ENCODE measurements around the gene PRRG4. TPM values are rescaled to one million over a fixed set of nuclear protein-coding genes. Genes with fewer than 3 reads are reported as not detected.
"Not testable (repeated sequence)": the region's sequence is repeated elsewhere in the genome, so short reads cannot be mapped to it uniquely, and the experiment has no call there.

Gene PRRG4
- total RNA-seq, 3 donors from 2014 or later = 2.2 to 25.5 (median 9.5) TPM

- H3K27ac ChIP-seq = no peak overlapping the region
- H3K4me3 ChIP-seq = no peak overlapping the region
- H3K27me3 ChIP-seq = no peaks in the 10 kb centered on the region
- TF ChIP-seq CTCF (IDR thresholded peaks at IDR 0.05) (no peak), POLR2A (IDR thresholded peaks at IDR 0.05) (no peak), POLR2AphosphoS5 (IDR thresholded peaks at IDR 0.05) (no peak)
- H3K4me1 ChIP-seq = no peaks in the 10 kb centered on the region
- no peaks in the 10 kb centered on the region for H3K36me3 ChIP-seq
- intact Hi-C loops (cut with DNase I; ENCODE audit: low total_unique reads) = no loop called here
- no peak for DNase-seq (ENCODE audit: low spot score in 2 of 2)
- no peaks in the 10 kb centered on the region for H3K9me3 ChIP-seq
Observed at GRCh38 chr11:32858731-32859130, 29.0 kb downstream of the PRRG4 start.

GRCh38 chr11:32861850-32862577 lies 32.3 kb downstream of the PRRG4 start:
- intact Hi-C loops (cut with DNase I; ENCODE audit: low total_unique reads) = no loop called here
- Histone ChIP-seq H3K9me3 (no peaks in the 10 kb centered on the region), H3K4me3 (no peak overlapping the region), H3K36me3 (no peaks in the 10 kb centered on the region), H3K4me1 (no peaks in the 10 kb centered on the region), H3K27me3 (no peaks in the 10 kb centered on the region), H3K27ac (no peak overlapping the region)
- no peak for DNase-seq (ENCODE audit: low spot score in 2 of 2)
- no peak for TF ChIP-seq POLR2A (IDR thresholded peaks at IDR 0.05)
- TF ChIP-seq CTCF (IDR thresholded peaks at IDR 0.05) = no peak
- no peak for TF ChIP-seq POLR2AphosphoS5 (IDR thresholded peaks at IDR 0.05)

GRCh38 chr11:32864555-32864954 lies 34.8 kb downstream of the PRRG4 start:
- no peak for DNase-seq (ENCODE audit: low spot score in 2 of 2)
- Histone ChIP-seq H3K36me3 (no peaks in the 10 kb centered on the region), H3K27ac (no peak overlapping the region), H3K4me3 (no peak overlapping the region), H3K9me3 (no peaks in the 10 kb centered on the region), H3K4me1 (no peaks in the 10 kb centered on the region), H3K27me3 (no peaks in the 10 kb centered on the region)
- TF ChIP-seq CTCF (IDR thresholded peaks at IDR 0.05) (no peak), POLR2A (IDR thresholded peaks at IDR 0.05) (no peak), POLR2AphosphoS5 (IDR thresholded peaks at IDR 0.05) (no peak)
- intact Hi-C loops (cut with DNase I; ENCODE audit: low total_unique reads) = no loop called here

GRCh38 chr11:32868752-32869151 lies 39.0 kb downstream of the PRRG4 start:
- H3K27me3 ChIP-seq; H3K4me3 ChIP-seq; H3K36me3 ChIP-seq; intact Hi-C loops (cut with DNase I; ENCODE audit: low total_unique reads); H3K27ac ChIP-seq; H3K4me1 ChIP-seq; DNase-seq (ENCODE audit: low spot score in 2 of 2); H3K9me3 ChIP-seq: not testable (repeated sequence)

- Histone ChIP-seq H3K9me3 (no peaks in the 10 kb centered on the region), H3K27ac (no peak overlapping the region), H3K27me3 (no peaks in the 10 kb centered on the region), H3K36me3 (no peaks in the 10 kb centered on the region), H3K4me3 (no peak overlapping the region), H3K4me1 (no peaks in the 10 kb centered on the region)
- intact Hi-C loops (cut with DNase I; ENCODE audit: low total_unique reads) = no loop called here
- TF ChIP-seq POLR2AphosphoS5 (IDR thresholded peaks at IDR 0.05) (no peak), POLR2A (IDR thresholded peaks at IDR 0.05) (no peak), CTCF (IDR thresholded peaks at IDR 0.05) (no peak)
- no peak for DNase-seq (ENCODE audit: low spot score in 2 of 2)
Observed at GRCh38 chr11:32870676-32871075, 40.9 kb downstream of the PRRG4 start.
